Transverse colon (tissue), 4 donors: ENCODE data around the gene DHFR. TPM values are rescaled to one million over a fixed set of nuclear protein-coding genes. Genes with fewer than 3 reads are reported as not detected.
A peak's percentile ranks its signal among the peaks of the same experiment; 100 is the strongest.

Source experiments
- DNase-seq: peaks from one replicate; pipeline ENCODE4 v3.0.0-alpha.2; 2019
- H3K27ac ChIP-seq, 4 donors: fragments of 200-600 bp; sonication (generic); 2 replicates each; pipeline ENCODE4 v1.5.1; 2016 to 2018; ENCODE audit warnings: inconsistent platforms in 4 of 4
- H3K27me3 ChIP-seq: fragments of 200-600 bp; sonication (generic); 2 replicates; pipeline ENCODE4 v1.5.1; 2017; ENCODE audit warnings: inconsistent platforms
- H3K36me3 ChIP-seq, 4 donors: fragments of 200-600 bp; sonication (generic); 2 replicates each; pipeline ENCODE4 v1.5.1; 2017 to 2019; ENCODE audit warnings: inconsistent platforms in 4 of 4
- H3K4me1 ChIP-seq, 4 donors: fragments of 200-600 bp; sonication (generic); 2 replicates each; pipeline ENCODE4 v1.5.1; 2017 to 2020; ENCODE audit warnings: inconsistent platforms in 4 of 4
- H3K4me3 ChIP-seq, 4 donors: fragments of 200-600 bp; sonication (generic); 1 replicate in 1 of 4; 2 replicates in 3 of 4; pipeline versions ENCODE4 v1.5.1 to v1.6.1; 2017 to 2019; ENCODE audit warnings: inconsistent platforms in 4 of 4
- H3K9me3 ChIP-seq, 2 donors: fragments of 200-600 bp; sonication (generic); 2 replicates each; pipeline ENCODE4 v1.5.1; 2017 to 2019; ENCODE audit warnings: inconsistent platforms in 2 of 2
- CTCF ChIP-seq, 5 experiments: fragments of 200-600 bp in 3 of 5; fragments of 450-650 bp in 2 of 5; sonication (generic) in 3 of 5; IDR thresholded peaks; 1 replicate in 2 of 5; 2 replicates in 3 of 5; pipeline ENCODE4 v1.5.1; 2016 to 2017; ENCODE audit warnings: antibody characterized with exemption in 5 of 5, inconsistent platforms in 3 of 5, mild to moderate bottlenecking in 2 of 5, moderate library complexity in 1 of 5
- EP300 ChIP-seq: sonication (generic); formaldehyde crosslinking; IDR thresholded peaks from one replicate; pipeline ENCODE4 v1.6.1; 2017; ENCODE audit warnings: antibody characterized with exemption, low read depth
- POLR2A ChIP-seq: fragments of 450-650 bp; IDR thresholded peaks from one replicate; pipeline ENCODE4 v1.6.1; 2016; ENCODE audit warnings: antibody characterized with exemption, mild to moderate bottlenecking, moderate library complexity
- POLR2AphosphoS5 ChIP-seq, 3 donors: sonication (generic); formaldehyde crosslinking; IDR thresholded peaks; one replicate each; pipeline ENCODE4 v1.6.1; 2016; ENCODE audit warnings: antibody characterized with exemption in 3 of 3
- WGBS, 2 donors: methylation state at CpG; one replicate each; pipeline ENCODE4 v1.1.5; 2018; ENCODE audit warnings: low coverage in 1 of 2; 5-methylcytosine and 5-hydroxymethylcytosine counted together
- in situ Hi-C, 4 donors: fragments of 200-750 bp; cut with MboI; loops; one replicate each; pipeline versions ENCODE4 v1.15.0 to v1.15.1; 2017; ENCODE audit warnings: low sequenced_read_pairs in 3 of 4, low pct_ligation_motif_present in 1 of 4, low pct_unique_long_range_greater_than_20kb in 1 of 4
- intact Hi-C: fragments of 100-400 bp; cut with DNase I; formaldehyde crosslinking; loops from one replicate; pipeline ENCODE4 v1.15.1; 2023; ENCODE audit warnings: low total_unique reads
- total RNA-seq, 4 donors: library from RNA; depleted of rRNA; stranded (reverse); fragments of >200 nt; gene quantifications; one replicate each; pipeline ENCODE4 v1.1.0, GENCODE V29; 2016

Gene DHFR
- total RNA-seq, 4 donors from 2014 or later = 12.7 to 31.4 (median 26.8) TPM

GRCh38 chr5:80672140-80672736 is 17.5 kb upstream of the DHFR start:
- Histone ChIP-seq H3K4me3 (no peak overlapping the region), H3K36me3 (peaks cover 0 to 39% (median 4%) of the 10 kb centered on the region in 4 donors), H3K9me3 (no peaks in the 10 kb centered on the region), H3K27me3 (no peaks in the 10 kb centered on the region), H3K4me1 (no peaks in the 10 kb centered on the region), H3K27ac (no peak overlapping the region)
- DNase-seq = peak; percentile 79
- 13 to 19% methylated on average over 7 of the region's 7 CpGs for WGBS, 2 donors
- in situ Hi-C loops = loop anchor here (10.0 to 25.0 kb wide), 2 partner anchors 185 to 187 kb away; partner anchors contain the start of gene FAM151B (in 4 of the 4)
- TF ChIP-seq CTCF (IDR thresholded peaks at IDR 0.05) (peak; percentile 80 to 86 (median 84)), EP300 (no peak)
- intact Hi-C loops = no loop called here

DNA sequence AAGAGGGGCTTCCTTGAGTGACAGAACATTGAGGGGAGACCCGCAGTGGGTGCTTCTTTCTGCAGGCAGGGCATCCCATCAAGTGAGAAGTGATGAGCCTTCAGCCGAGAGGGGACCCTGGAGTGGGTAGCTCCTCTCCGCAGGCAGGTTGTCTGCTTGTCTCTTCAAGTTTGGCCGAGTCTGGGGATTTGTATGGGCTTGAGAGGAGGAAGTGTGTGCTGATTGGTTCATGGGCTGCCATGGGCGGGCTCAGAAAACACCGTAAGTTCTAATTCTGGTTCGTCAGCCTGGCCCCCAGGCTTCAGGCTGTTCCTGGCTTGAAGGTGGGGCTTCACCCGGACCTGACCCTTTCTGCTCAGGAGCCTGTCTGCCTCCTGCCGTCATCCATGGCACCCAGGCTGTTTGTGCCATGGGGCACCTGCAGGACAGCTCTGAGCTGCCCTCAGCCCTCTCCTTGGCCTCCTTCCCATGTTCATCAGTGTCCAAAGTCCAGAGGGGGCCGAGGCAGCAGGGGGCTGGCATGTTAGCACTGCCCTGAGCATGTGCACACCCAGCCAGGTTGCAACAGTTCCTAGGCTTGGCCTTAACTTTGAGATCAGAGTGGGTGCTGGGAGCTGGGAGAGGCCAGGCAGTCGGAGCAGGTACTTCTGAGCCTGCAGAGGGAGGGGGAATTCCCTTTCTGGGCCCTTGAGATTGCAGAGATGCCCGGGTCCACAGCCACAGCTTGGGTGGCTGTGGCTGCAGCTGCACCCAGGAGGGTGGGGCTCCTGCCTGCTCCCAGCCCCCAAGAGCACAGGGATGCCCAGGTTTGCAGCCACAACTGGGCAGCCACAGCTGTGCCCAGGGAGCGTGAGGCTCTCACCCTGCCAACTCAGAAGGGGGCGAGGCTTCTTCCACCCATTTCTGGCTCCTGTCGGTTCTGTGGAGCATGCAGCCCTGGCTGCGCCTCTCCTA is 13.5 kb upstream of the DHFR start:
- 67% methylated on average over 15 of the region's 16 CpGs; no CpG with 5 or more reads in 1 of the 2 donors for WGBS, 2 donors
- Histone ChIP-seq H3K4me3 (peak overlapping the region in 1 of 4 donors; percentile 10), H3K27me3 (no peaks in the 10 kb centered on the region), H3K9me3 (no peaks in the 10 kb centered on the region), H3K4me1 (no peaks in the 10 kb centered on the region), H3K36me3 (peaks cover 0 to 33% (median 13%) of the 10 kb centered on the region in 4 donors), H3K27ac (peak overlapping the region in 1 of 4 donors; percentile 60)
- intact Hi-C loops (no loop called here), in situ Hi-C loops (loop anchor here in 3 of 4 donors (25.0 kb wide), 1 partner anchor 181 kb away; the partner anchor contains the start of gene FAM151B (in 3 of the 3))
- TF ChIP-seq POLR2AphosphoS5 (IDR thresholded peaks at IDR 0.05) = no peak
- no peak for TF ChIP-seq POLR2A
- TF ChIP-seq CTCF (IDR thresholded peaks at IDR 0.05) = no peak
- no peak for TF ChIP-seq EP300
- peak; percentile 48 for DNase-seq

DNA sequence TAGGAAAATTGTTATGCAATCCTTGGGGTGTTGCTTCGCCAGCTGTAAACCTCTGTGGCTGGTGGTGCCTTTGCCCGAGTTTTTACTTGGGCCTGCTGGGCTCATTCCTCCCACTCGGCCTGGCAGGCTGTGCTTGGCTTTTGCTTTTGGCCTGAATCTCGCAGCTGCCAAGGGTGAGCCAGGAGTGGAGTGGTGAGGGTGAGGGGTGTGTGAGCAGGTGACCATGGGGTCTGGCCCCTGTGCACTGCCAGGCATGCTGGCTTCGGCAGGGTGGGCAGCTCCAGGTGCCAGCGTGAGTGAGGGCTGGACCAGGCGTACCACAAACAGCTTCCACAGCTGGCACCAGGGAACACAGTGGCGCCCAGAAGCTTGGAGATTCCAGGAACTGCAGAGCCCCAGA is 12.6 kb upstream of the DHFR start:
- Histone ChIP-seq H3K9me3 (no peaks in the 10 kb centered on the region), H3K4me3 (no peak overlapping the region), H3K4me1 (no peaks in the 10 kb centered on the region), H3K27me3 (no peaks in the 10 kb centered on the region), H3K27ac (no peak overlapping the region), H3K36me3 (peaks cover 0 to 24% (median 9%) of the 10 kb centered on the region in 4 donors)
- in situ Hi-C loops = loop anchor here in 3 of 4 donors (25.0 kb wide), 1 partner anchor 180 kb away; the partner anchor contains the start of gene FAM151B (in 3 of the 3)
- 81 to 100% methylated on average over 2 to 8 of the region's 8 CpGs for WGBS, 2 donors
- no peak for TF ChIP-seq CTCF (IDR thresholded peaks at IDR 0.05)
- no peak for DNase-seq
- intact Hi-C loops = no loop called here

DNA sequence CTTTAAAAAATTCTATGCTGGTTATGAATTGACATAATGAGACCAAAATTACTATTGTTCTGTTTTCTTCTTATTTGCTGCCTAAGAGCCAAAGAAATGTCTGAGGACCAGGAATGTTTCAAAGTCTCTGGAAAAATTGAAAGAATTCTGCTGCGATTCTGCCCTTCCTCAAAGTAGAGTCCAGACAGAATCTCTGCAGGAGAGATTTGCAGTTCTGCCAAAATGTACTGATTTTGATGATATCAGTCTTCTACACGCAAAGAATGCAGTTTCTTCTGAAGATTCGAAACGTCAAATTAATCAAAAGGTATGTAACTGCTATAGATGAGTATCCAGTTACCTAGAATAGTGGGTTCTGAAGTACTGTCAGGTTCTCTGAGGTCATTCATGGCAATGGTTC is 10.3 kb upstream of the DHFR start:
- no peak for DNase-seq
- intact Hi-C loops (no loop called here), in situ Hi-C loops (loop anchor here in 3 of 4 donors (25.0 kb wide), 1 partner anchor 178 kb away; the partner anchor contains the start of gene FAM151B (in 3 of the 3))
- TF ChIP-seq EP300 (no peak), POLR2AphosphoS5 (IDR thresholded peaks at IDR 0.05) (no peak), CTCF (IDR thresholded peaks at IDR 0.05) (no peak), POLR2A (no peak)
- peaks cover 0 to 38% (median 9%) of the 10 kb centered on the region in 4 donors for H3K36me3 ChIP-seq
- H3K9me3 ChIP-seq = no peaks in the 10 kb centered on the region
- peaks cover 0 to 8% (median 0%) of the 10 kb centered on the region in 4 donors for H3K4me1 ChIP-seq
- WGBS, 2 donors = 92 to 96% methylated on average over 4 of the region's 4 CpGs
- no peaks in the 10 kb centered on the region for H3K27me3 ChIP-seq
- no peak overlapping the region for H3K27ac ChIP-seq
- no peak overlapping the region for H3K4me3 ChIP-seq
